ENCODE measurements around the gene OLIG1.

GRCh38 chr21:33101300-33101911 is 31.5 kb downstream of the OLIG1 start:
- TF ChIP-seq CTCF (conservative IDR thresholded peaks at IDR 0.05 in 1 of 2, IDR thresholded peaks at IDR 0.05 in 1 of 2; ENCODE audit: extremely low read depth in 1 of 2, insufficient read depth in 1 of 2, low read depth in 1 of 2, low read length in 2 of 2) (no peak), EZH2 (IDR thresholded peaks at IDR 0.05; ENCODE audit: borderline replicate concordance, low read length) (no peak)
